ENCODE data around the gene IMPG1.
"Not testable (repeated sequence)": the region's sequence is repeated elsewhere in the genome, so short reads cannot be mapped to it uniquely, and the experiment has no call there.

Gene IMPG1

GRCh38 chr6:75946146-75946831 is 126.2 kb downstream of the IMPG1 start:
- DNase-seq, result no peak

GRCh38 chr6:75943381-75943780 is 129.1 kb downstream of the IMPG1 start:
- DNase-seq, result no peak

- DNase-seq, result no peak
Measured at GRCh38 chr6:75941509-75941908, 131.0 kb downstream of the IMPG1 start.

- no peak for DNase-seq
Measured at GRCh38 chr6:75940564-75940963, 131.9 kb downstream of the IMPG1 start.

GRCh38 chr6:75937846-75938245 is 134.6 kb downstream of the IMPG1 start:
- DNase-seq, result no peak

- no peak for DNase-seq
Measured at GRCh38 chr6:75936682-75937081, 135.8 kb downstream of the IMPG1 start.

GRCh38 chr6:75935473-75935793 is 137.0 kb downstream of the IMPG1 start:
- DNase-seq, result no peak

GRCh38 chr6:75934643-75935472 is 137.6 kb downstream of the IMPG1 start:
- peak; percentile 77 for DNase-seq

- no peak for DNase-seq
Measured at GRCh38 chr6:75933387-75933975, 139.0 kb downstream of the IMPG1 start.

- no peak for DNase-seq
Measured at GRCh38 chr6:75932067-75932466, 140.4 kb downstream of the IMPG1 start.

- no peak for DNase-seq
Measured at GRCh38 chr6:75931011-75931680, 141.3 kb downstream of the IMPG1 start.

GRCh38 chr6:75926293-75927168 is 145.9 kb downstream of the IMPG1 start:
- no peak for DNase-seq

- DNase-seq, result no peak
Measured at GRCh38 chr6:75922226-75922625, 150.2 kb downstream of the IMPG1 start.

GRCh38 chr6:75913040-75913439 is 159.4 kb downstream of the IMPG1 start:
- DNase-seq, result no peak

GRCh38 chr6:75907444-75907843 is 165.0 kb downstream of the IMPG1 start:
- no peak for DNase-seq

GRCh38 chr6:75906871-75907270 is 165.6 kb downstream of the IMPG1 start:
- DNase-seq, result no peak

- DNase-seq, result not testable (repeated sequence)
Measured at GRCh38 chr6:75905129-75905528, 167.3 kb downstream of the IMPG1 start.

- not testable (repeated sequence) for DNase-seq
Measured at GRCh38 chr6:75900216-75900615, 172.2 kb downstream of the IMPG1 start.

- no peak for DNase-seq
Measured at GRCh38 chr6:75896526-75896925, 175.9 kb downstream of the IMPG1 start.

- DNase-seq, result no peak
Measured at GRCh38 chr6:75893776-75894152, 178.7 kb downstream of the IMPG1 start.

GRCh38 chr6:75893058-75893775 is 179.2 kb downstream of the IMPG1 start:
- peak; percentile 20 for DNase-seq

GRCh38 chr6:75892384-75892783 is 180.1 kb downstream of the IMPG1 start:
- DNase-seq, result no peak

All from DMS79 treated with DMSO at 0.1 percent for 48 hours (cell line).